Transverse colon (tissue), 4 donors: ENCODE results near the gene LMCD1.
A peak's percentile ranks its signal among the peaks of the same experiment; 100 is the strongest.

ENCODE experiments used
- CTCF ChIP-seq, 5 experiments: fragments of 200-600 bp in 3 of 5; fragments of 450-650 bp in 2 of 5; sonication (generic) in 3 of 5; IDR thresholded peaks; 1 replicate in 2 of 5; 2 replicates in 3 of 5; pipeline ENCODE4 v1.5.1; 2016 to 2017; ENCODE audit warnings: antibody characterized with exemption in 5 of 5, inconsistent platforms in 3 of 5, mild to moderate bottlenecking in 2 of 5, moderate library complexity in 1 of 5
- EP300 ChIP-seq: sonication (generic); formaldehyde crosslinking; IDR thresholded peaks from one replicate; pipeline ENCODE4 v1.6.1; 2017; ENCODE audit warnings: antibody characterized with exemption, low read depth
- POLR2A ChIP-seq: fragments of 450-650 bp; IDR thresholded peaks from one replicate; pipeline ENCODE4 v1.6.1; 2016; ENCODE audit warnings: antibody characterized with exemption, mild to moderate bottlenecking, moderate library complexity
- POLR2AphosphoS5 ChIP-seq, 3 donors: sonication (generic); formaldehyde crosslinking; IDR thresholded peaks; one replicate each; pipeline ENCODE4 v1.6.1; 2016; ENCODE audit warnings: antibody characterized with exemption in 3 of 3

GRCh38 chr3:8488877-8489276 is 12.7 kb upstream of the LMCD1 start:
- TF ChIP-seq EP300 (peak; percentile 1), CTCF (IDR thresholded peaks at IDR 0.05) (no peak), POLR2A (no peak), POLR2AphosphoS5 (IDR thresholded peaks at IDR 0.05) (peak in 1 of 3 donors; percentile 3)
